ENCODE results near the gene MYO15B.
A peak's percentile ranks its signal among the peaks of the same experiment; 100 is the strongest.

The MYO15B gene

GRCh38 chr17:75652341-75652740, 64.7 kb downstream of the MYO15B start:
- no peaks in the 10 kb centered on the region for H3F3A ChIP-seq (ENCODE audit: insufficient read depth, low read length)
- H3K27ac ChIP-seq (ENCODE audit: low read depth, low read length, poor library complexity, severe bottlenecking) = no peak overlapping the region
- no peak overlapping the region for H3K9ac ChIP-seq (ENCODE audit: low read length)
- no peaks in the 10 kb centered on the region for H3K27me3 ChIP-seq (ENCODE audit: insufficient read depth, low read length)
- H2AFZ ChIP-seq (ENCODE audit: low read length) = no peak overlapping the region
- no peaks in the 10 kb centered on the region for H4K20me1 ChIP-seq (ENCODE audit: insufficient read depth, low read length)
- H3K4me1 ChIP-seq (ENCODE audit: insufficient read depth, low read length, severe bottlenecking) = peaks cover 10% of the 10 kb centered on the region
- no peak overlapping the region for H3K4me3 ChIP-seq (ENCODE audit: low read depth, low read length, poor library complexity, severe bottlenecking)
- H3K4me2 ChIP-seq (ENCODE audit: low read length) = no peak overlapping the region
- H3K9me2 ChIP-seq (ENCODE audit: low read depth, low read length) = no peaks in the 10 kb centered on the region
- TF ChIP-seq EZH2 (IDR thresholded peaks at IDR 0.05; ENCODE audit: borderline replicate concordance, low read length) = no peak
- TF ChIP-seq CTCF (IDR thresholded peaks at IDR 0.05; ENCODE audit: low read length) = no peak
- no peaks in the 10 kb centered on the region for H3K79me2 ChIP-seq (ENCODE audit: insufficient read depth, low read length)
- no peaks in the 10 kb centered on the region for H3K9me3 ChIP-seq (ENCODE audit: low read length)
- H3K36me3 ChIP-seq (ENCODE audit: insufficient read depth, low read length) = peaks cover 55% of the 10 kb centered on the region; the same call in 1 of the 2 replicates

- Histone ChIP-seq H3F3A (ENCODE audit: insufficient read depth, low read length) (no peaks in the 10 kb centered on the region), H3K4me1 (ENCODE audit: insufficient read depth, low read length, severe bottlenecking) (peaks cover 10% of the 10 kb centered on the region), H3K9me2 (ENCODE audit: low read depth, low read length) (no peaks in the 10 kb centered on the region), H3K27ac (ENCODE audit: low read depth, low read length, poor library complexity, severe bottlenecking) (no peak overlapping the region), H2AFZ (ENCODE audit: low read length) (no peak overlapping the region), H3K4me3 (ENCODE audit: low read depth, low read length, poor library complexity, severe bottlenecking) (no peak overlapping the region), H3K79me2 (ENCODE audit: insufficient read depth, low read length) (no peaks in the 10 kb centered on the region), H3K9me3 (ENCODE audit: low read length) (no peaks in the 10 kb centered on the region), H3K27me3 (ENCODE audit: insufficient read depth, low read length) (no peaks in the 10 kb centered on the region), H3K36me3 (ENCODE audit: insufficient read depth, low read length) (peaks cover 53% of the 10 kb centered on the region; the same call in 1 of the 2 replicates), H4K20me1 (ENCODE audit: insufficient read depth, low read length) (no peaks in the 10 kb centered on the region), H3K4me2 (ENCODE audit: low read length) (no peak overlapping the region), H3K9ac (ENCODE audit: low read length) (no peak overlapping the region)
- TF ChIP-seq EZH2 (IDR thresholded peaks at IDR 0.05; ENCODE audit: borderline replicate concordance, low read length) = no peak
- TF ChIP-seq CTCF (IDR thresholded peaks at IDR 0.05; ENCODE audit: low read length) = peak; percentile 86
Observed at GRCh38 chr17:75652934-75653549, 65.4 kb downstream of the MYO15B start.

- Histone ChIP-seq H3K36me3 (ENCODE audit: insufficient read depth, low read length) (peaks cover 52% of the 10 kb centered on the region; the same call in 1 of the 2 replicates), H3K9me2 (ENCODE audit: low read depth, low read length) (no peaks in the 10 kb centered on the region), H3F3A (ENCODE audit: insufficient read depth, low read length) (no peaks in the 10 kb centered on the region), H3K9ac (ENCODE audit: low read length) (no peak overlapping the region), H3K27ac (ENCODE audit: low read depth, low read length, poor library complexity, severe bottlenecking) (no peak overlapping the region), H3K79me2 (ENCODE audit: insufficient read depth, low read length) (no peaks in the 10 kb centered on the region), H3K4me1 (ENCODE audit: insufficient read depth, low read length, severe bottlenecking) (peaks cover 10% of the 10 kb centered on the region), H3K27me3 (ENCODE audit: insufficient read depth, low read length) (no peaks in the 10 kb centered on the region), H3K9me3 (ENCODE audit: low read length) (no peaks in the 10 kb centered on the region), H4K20me1 (ENCODE audit: insufficient read depth, low read length) (no peaks in the 10 kb centered on the region), H3K4me2 (ENCODE audit: low read length) (no peak overlapping the region), H3K4me3 (ENCODE audit: low read depth, low read length, poor library complexity, severe bottlenecking) (no peak overlapping the region), H2AFZ (ENCODE audit: low read length) (no peak overlapping the region)
- no peak for TF ChIP-seq EZH2 (IDR thresholded peaks at IDR 0.05; ENCODE audit: borderline replicate concordance, low read length)
Observed at GRCh38 chr17:75654176-75654575, 66.6 kb downstream of the MYO15B start.

- no peaks in the 10 kb centered on the region for H4K20me1 ChIP-seq (ENCODE audit: insufficient read depth, low read length)
- H3K36me3 ChIP-seq (ENCODE audit: insufficient read depth, low read length) = peaks cover 64% of the 10 kb centered on the region
- TF ChIP-seq CTCF (IDR thresholded peaks at IDR 0.05; ENCODE audit: low read length) (no peak), EZH2 (IDR thresholded peaks at IDR 0.05; ENCODE audit: borderline replicate concordance, low read length) (no peak)
- no peaks in the 10 kb centered on the region for H3F3A ChIP-seq (ENCODE audit: insufficient read depth, low read length)
- H3K27me3 ChIP-seq (ENCODE audit: insufficient read depth, low read length) = no peaks in the 10 kb centered on the region
- H3K4me3 ChIP-seq (ENCODE audit: low read depth, low read length, poor library complexity, severe bottlenecking) = no peak overlapping the region
- peaks cover under 1% of the 10 kb centered on the region for H3K4me1 ChIP-seq (ENCODE audit: insufficient read depth, low read length, severe bottlenecking)
- no peaks in the 10 kb centered on the region for H3K9me2 ChIP-seq (ENCODE audit: low read depth, low read length)
- no peak overlapping the region for H3K27ac ChIP-seq (ENCODE audit: low read depth, low read length, poor library complexity, severe bottlenecking)
- no peak overlapping the region for H3K9ac ChIP-seq (ENCODE audit: low read length)
- H3K9me3 ChIP-seq (ENCODE audit: low read length) = no peaks in the 10 kb centered on the region
- no peaks in the 10 kb centered on the region for H3K79me2 ChIP-seq (ENCODE audit: insufficient read depth, low read length)
- H2AFZ ChIP-seq (ENCODE audit: low read length) = no peak overlapping the region
- no peak overlapping the region for H3K4me2 ChIP-seq (ENCODE audit: low read length)
Observed at GRCh38 chr17:75658237-75658636, 70.6 kb downstream of the MYO15B start.
